SK-N-SH treated with all-trans-retinoic acid at 6 μM for 48 hours (cell line): Measurements from ENCODE around the gene CCDC88C.

ENCODE experiments used
- ARNTL ChIP-seq: fragments of 450-650 bp; formaldehyde crosslinking; IDR thresholded peaks from 2 replicates; pipeline ENCODE4 v1.5.0; 2020; ENCODE audit warnings: low read depth, mild to moderate bottlenecking, moderate library complexity, borderline replicate concordance
- BACH2 ChIP-seq: fragments of 250-450 bp; sonication (Bioruptor Pico); IDR thresholded peaks from 2 replicates; pipeline ENCODE4 v1.9.0; 2021; ENCODE audit warnings: mild to moderate bottlenecking, borderline replicate concordance
- CREB5 ChIP-seq: fragments of 250-450 bp; sonication (Bioruptor Pico); IDR thresholded peaks from 2 replicates; pipeline ENCODE4 v1.5.1; 2020; ENCODE audit warnings: low read depth, mild to moderate bottlenecking, moderate library complexity
- CSDC2 ChIP-seq: fragments of 250-450 bp; sonication (Bioruptor Pico); IDR thresholded peaks from 2 replicates; pipeline ENCODE4 v1.5.0; 2020; ENCODE audit warnings: mild to moderate bottlenecking, moderate library complexity
- CSRNP3 ChIP-seq: fragments of 250-450 bp; sonication (Bioruptor Pico); IDR thresholded peaks from 2 replicates; pipeline ENCODE4 v1.5.1; 2021; ENCODE audit warnings: mild to moderate bottlenecking, moderate library complexity
- GLIS3 ChIP-seq: fragments of 250-450 bp; sonication (Bioruptor Pico); IDR thresholded peaks from 2 replicates; pipeline ENCODE4 v1.5.0; 2020; ENCODE audit warnings: mild to moderate bottlenecking, moderate library complexity
- OSR1 ChIP-seq: fragments of 250-450 bp; sonication (Bioruptor Pico); IDR thresholded peaks from 2 replicates; pipeline ENCODE4 v1.8.0; 2022; ENCODE audit warnings: moderate library complexity, mild to moderate bottlenecking, inconsistent platforms
- PATZ1 ChIP-seq: fragments of 250-450 bp; sonication (Bioruptor Pico); IDR thresholded peaks from 2 replicates; pipeline ENCODE4 v1.8.0; 2020; ENCODE audit warnings: mild to moderate bottlenecking, moderate library complexity, borderline replicate concordance
- POU6F1 ChIP-seq: fragments of 250-450 bp; sonication (Bioruptor Pico); IDR thresholded peaks from 2 replicates; pipeline ENCODE4 v1.8.0; 2021; ENCODE audit warnings: low read depth, mild to moderate bottlenecking, moderate library complexity, borderline replicate concordance
- RARB ChIP-seq: fragments of 250-450 bp; sonication (Bioruptor Pico); IDR thresholded peaks from 2 replicates; pipeline ENCODE4 v1.8.0; 2021; ENCODE audit warnings: mild to moderate bottlenecking, moderate library complexity
- TOX ChIP-seq: fragments of 250-450 bp; sonication (Bioruptor Pico); IDR thresholded peaks from 2 replicates; pipeline ENCODE4 v1.8.0; 2021; ENCODE audit warnings: mild to moderate bottlenecking, moderate library complexity, borderline replicate concordance
- ZC3H10 ChIP-seq: fragments of 250-450 bp; sonication (Bioruptor Pico); IDR thresholded peaks from 2 replicates; pipeline ENCODE4 v1.5.1; 2021; ENCODE audit warnings: mild to moderate bottlenecking, moderate library complexity

GRCh38 chr14:91255026-91255695 lies 162.5 kb downstream of the CCDC88C start:
- TF ChIP-seq PATZ1 (CRISPR knock-in tag) (no peak), GLIS3 (CRISPR knock-in tag) (no peak), TOX (no peak), ARNTL (CRISPR knock-in tag) (no peak), ZC3H10 (CRISPR knock-in tag) (no peak), CREB5 (CRISPR knock-in tag) (no peak), OSR1 (CRISPR knock-in tag) (no peak), CSDC2 (CRISPR knock-in tag) (no peak), CSRNP3 (no peak), BACH2 (CRISPR knock-in tag) (no peak), POU6F1 (CRISPR knock-in tag) (no peak), RARB (no peak)
